HCT116 (cell line): ENCODE results near the gene ALDH2.

ENCODE experiments used
- ATF3 ChIP-seq: IDR thresholded peaks from 2 replicates; pipeline ENCODE4 v1.6.1; 2012
- CBX3 ChIP-seq: IDR thresholded peaks from 2 replicates; pipeline ENCODE4 v1.6.1; 2012; ENCODE audit warnings: low read depth
- CEBPB ChIP-seq: IDR thresholded peaks from 2 replicates; pipeline ENCODE4 v1.6.1; 2012; ENCODE audit warnings: low read depth
- CTCF ChIP-seq, 3 experiments: fragments of 200-600 bp in 1 of 3; sonication (generic) in 1 of 3; IDR thresholded peaks in 2 of 3; conservative IDR thresholded peaks in 1 of 3; 2 replicates each; pipeline ENCODE4 v1.5.1; 2012 to 2017; ENCODE audit warnings: low read depth in 2 of 3, low read length in 2 of 3, antibody characterized with exemption in 1 of 3, borderline replicate concordance in 1 of 3, control low read depth in 1 of 3, mild to moderate bottlenecking in 1 of 3, mixed read lengths in 1 of 3, mixed run types in 1 of 3, moderate library complexity in 1 of 3; ENCODE audit not compliant: insufficient read depth in 1 of 3
- EZH2 ChIP-seq: fragments of 200-600 bp; sonication (generic); IDR thresholded peaks from 2 replicates; pipeline ENCODE4 v1.6.1; 2017; ENCODE audit warnings: antibody characterized with exemption, mixed run types
- MAX ChIP-seq: IDR thresholded peaks from 2 replicates; pipeline ENCODE4 v1.6.1; 2012
- RAD21 ChIP-seq: IDR thresholded peaks from 2 replicates; pipeline ENCODE4 v1.6.1; 2012; ENCODE audit warnings: low read depth, mild to moderate bottlenecking
- SP1 ChIP-seq: IDR thresholded peaks from 2 replicates; pipeline ENCODE4 v1.6.1; 2012; ENCODE audit warnings: low read depth
- ZNF274 ChIP-seq: fragments of 200-500 bp; sonication (Bioruptor generic); IDR thresholded peaks from 2 replicates; pipeline ENCODE4 v1.6.1; 2014; ENCODE audit warnings: mild to moderate bottlenecking, low read depth, low read length, inconsistent platforms

- TF ChIP-seq CTCF (IDR thresholded peaks at IDR 0.05 in 2 of 3, conservative IDR thresholded peaks at IDR 0.05 in 1 of 3; ENCODE audit: borderline replicate concordance in 1 of 3, insufficient read depth in 1 of 3, low read depth in 2 of 3, low read length in 2 of 3) (no peak), ZNF274 (no peak), RAD21 (no peak), ATF3 (no peak), CEBPB (no peak), MAX (no peak), CBX3 (no peak), EZH2 (no peak), SP1 (no peak)
These were observed 7.5 kb upstream of the ALDH2 start for GRCh38 chr12:111759271-111759670.
